ENCODE results near the gene FOXP1.

GRCh38 chr3:71066356-71066755 lies 517.2 kb downstream of the FOXP1 start:
- no peak for TF ChIP-seq CTCF (IDR thresholded peaks at IDR 0.05)
- no peak for TF ChIP-seq POLR2A (IDR thresholded peaks at IDR 0.05)

Data from adrenal gland (tissue), 5 donors.